Measurements from ENCODE around the gene MEN1.

Gene MEN1

DNA sequence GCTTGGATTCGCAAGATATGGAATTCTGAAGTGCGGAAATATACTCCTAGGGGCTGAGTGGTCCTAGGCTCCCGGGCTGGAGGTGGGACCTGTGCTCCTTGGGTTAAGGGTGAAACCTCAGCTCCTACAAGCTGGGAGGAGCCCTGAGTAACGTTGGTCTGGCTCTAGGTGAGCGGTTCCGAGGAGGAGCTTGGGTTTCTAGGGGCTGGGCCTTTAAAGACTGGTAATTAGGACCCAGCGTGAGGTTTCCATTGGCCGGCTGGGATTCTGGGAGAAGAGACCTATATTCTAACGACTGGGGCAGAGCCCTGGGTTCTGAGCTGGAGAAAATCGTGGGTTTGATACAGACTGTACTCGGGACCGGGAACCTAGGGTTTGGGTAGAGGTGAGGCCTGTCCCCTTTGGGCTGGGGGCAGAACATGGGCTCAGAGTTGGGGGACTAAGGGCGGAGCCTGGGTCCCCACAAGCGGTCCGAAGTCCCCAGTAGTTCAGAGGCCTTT, 6.5 kb downstream of the MEN1 start:
- peaks cover 9% of the 10 kb centered on the region; the same call in 1 of the 2 replicates for H3K4me1 ChIP-seq (ENCODE audit: insufficient read depth, low read length)
- H3K36me3 ChIP-seq (ENCODE audit: insufficient read depth, low read length) = peaks cover 4% of the 10 kb centered on the region; the same call in 1 of the 2 replicates
- H3K9ac ChIP-seq (ENCODE audit: low read depth, low read length) = peak overlapping the region; percentile 96
- no peaks in the 10 kb centered on the region for H3K9me3 ChIP-seq (ENCODE audit: control insufficient read depth, insufficient read depth, low read length)

GRCh38 chr11:64803158-64803845, 7.0 kb downstream of the MEN1 start, which contains the start of gene MAP4K2:
MAP4K2 (minus strand) TSS chr11:64803214; CDS start chr11:64803149, 65 bp downstream.
- no peaks in the 10 kb centered on the region for H3K9me3 ChIP-seq (ENCODE audit: control insufficient read depth, insufficient read depth, low read length)
- H3K9ac ChIP-seq (ENCODE audit: low read depth, low read length) = peak within 1 kb of the TSS; percentile 96
- H3K4me1 ChIP-seq (ENCODE audit: insufficient read depth, low read length) = peaks cover 9% of the 10 kb centered on the region; the same call in 1 of the 2 replicates
- peaks cover 4% of the 10 kb centered on the region; the same call in 1 of the 2 replicates for H3K36me3 ChIP-seq (ENCODE audit: insufficient read depth, low read length)

DNA sequence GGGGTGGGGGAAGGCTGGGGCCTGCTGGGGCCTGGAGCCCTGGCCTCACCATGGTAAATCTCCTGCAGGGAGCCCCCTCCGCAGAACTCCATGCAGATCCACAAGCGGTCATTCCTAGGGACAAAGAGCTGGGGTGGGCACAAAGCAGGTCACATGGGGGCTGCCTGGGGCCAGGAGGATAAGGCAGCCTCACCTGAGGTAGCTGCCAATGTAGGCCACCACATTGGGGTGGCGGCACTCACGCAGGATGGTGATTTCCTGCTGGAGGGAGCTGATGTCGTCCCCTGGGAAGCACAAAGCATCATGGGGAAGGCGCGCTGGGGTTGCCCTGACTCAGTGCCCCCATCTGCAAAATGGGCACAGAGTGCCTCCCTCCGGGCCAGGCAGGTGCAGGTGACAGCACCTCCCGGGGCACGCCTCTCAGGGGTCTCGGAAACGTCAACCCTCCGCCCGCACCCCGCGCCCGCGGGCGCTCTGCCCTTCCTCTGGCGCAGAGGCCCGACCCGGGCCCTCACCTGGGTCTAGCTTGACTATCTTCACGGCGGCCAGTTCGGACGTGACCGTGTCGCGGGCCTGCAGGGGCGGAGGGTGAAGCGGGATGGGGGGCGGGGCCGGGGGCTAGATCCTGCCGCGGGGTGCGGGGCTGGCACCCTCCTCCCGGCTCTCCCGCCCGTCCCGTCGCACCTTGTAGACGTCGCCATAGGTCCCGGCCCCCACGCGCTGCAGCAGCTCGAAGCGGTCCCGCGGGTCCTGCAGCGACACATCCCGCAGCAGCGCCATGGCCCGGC, 7.8 kb downstream of the MEN1 start:
- no peaks in the 10 kb centered on the region for H3K9me3 ChIP-seq (ENCODE audit: control insufficient read depth, insufficient read depth, low read length)
- peaks cover 9% of the 10 kb centered on the region; the same call in 1 of the 2 replicates for H3K4me1 ChIP-seq (ENCODE audit: insufficient read depth, low read length)
- H3K36me3 ChIP-seq (ENCODE audit: insufficient read depth, low read length) = peaks cover 4% of the 10 kb centered on the region; the same call in 1 of the 2 replicates
- peak overlapping the region; percentile 68; the same call in 1 of the 2 replicates for H3K9ac ChIP-seq (ENCODE audit: low read depth, low read length)

GRCh38 chr11:64801561-64802369, 8.6 kb downstream of the MEN1 start:
- no peaks in the 10 kb centered on the region for H3K9me3 ChIP-seq (ENCODE audit: control insufficient read depth, insufficient read depth, low read length)
- H3K9ac ChIP-seq (ENCODE audit: low read depth, low read length) = no peak overlapping the region; the same call in 1 of the 2 replicates
- H3K4me1 ChIP-seq (ENCODE audit: insufficient read depth, low read length) = peaks cover 9% of the 10 kb centered on the region; the same call in 1 of the 2 replicates
- peaks cover 4% of the 10 kb centered on the region; the same call in 1 of the 2 replicates for H3K36me3 ChIP-seq (ENCODE audit: insufficient read depth, low read length)

DNA sequence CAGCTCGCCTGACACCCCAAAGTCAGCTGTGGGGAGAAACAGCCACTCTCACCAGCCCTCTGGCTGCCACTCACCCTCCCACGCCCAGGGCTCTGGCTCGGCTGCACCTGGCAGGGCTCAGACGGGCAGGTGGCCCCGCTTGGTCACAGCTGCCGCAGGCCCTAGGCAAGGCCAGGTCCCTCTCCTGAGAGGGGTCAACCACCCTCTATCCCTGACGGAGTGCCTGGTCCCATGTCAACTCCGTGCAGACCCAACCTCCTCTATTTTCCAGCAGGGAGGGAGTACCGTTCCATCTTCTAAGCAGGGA, 9.2 kb downstream of the MEN1 start:
- H3K9me3 ChIP-seq (ENCODE audit: control insufficient read depth, insufficient read depth, low read length) = no peaks in the 10 kb centered on the region
- H3K9ac ChIP-seq (ENCODE audit: low read depth, low read length) = no peak overlapping the region
- peaks cover 9% of the 10 kb centered on the region; the same call in 1 of the 2 replicates for H3K4me1 ChIP-seq (ENCODE audit: insufficient read depth, low read length)
- H3K36me3 ChIP-seq (ENCODE audit: insufficient read depth, low read length) = peaks cover 4% of the 10 kb centered on the region; the same call in 1 of the 2 replicates

DNA sequence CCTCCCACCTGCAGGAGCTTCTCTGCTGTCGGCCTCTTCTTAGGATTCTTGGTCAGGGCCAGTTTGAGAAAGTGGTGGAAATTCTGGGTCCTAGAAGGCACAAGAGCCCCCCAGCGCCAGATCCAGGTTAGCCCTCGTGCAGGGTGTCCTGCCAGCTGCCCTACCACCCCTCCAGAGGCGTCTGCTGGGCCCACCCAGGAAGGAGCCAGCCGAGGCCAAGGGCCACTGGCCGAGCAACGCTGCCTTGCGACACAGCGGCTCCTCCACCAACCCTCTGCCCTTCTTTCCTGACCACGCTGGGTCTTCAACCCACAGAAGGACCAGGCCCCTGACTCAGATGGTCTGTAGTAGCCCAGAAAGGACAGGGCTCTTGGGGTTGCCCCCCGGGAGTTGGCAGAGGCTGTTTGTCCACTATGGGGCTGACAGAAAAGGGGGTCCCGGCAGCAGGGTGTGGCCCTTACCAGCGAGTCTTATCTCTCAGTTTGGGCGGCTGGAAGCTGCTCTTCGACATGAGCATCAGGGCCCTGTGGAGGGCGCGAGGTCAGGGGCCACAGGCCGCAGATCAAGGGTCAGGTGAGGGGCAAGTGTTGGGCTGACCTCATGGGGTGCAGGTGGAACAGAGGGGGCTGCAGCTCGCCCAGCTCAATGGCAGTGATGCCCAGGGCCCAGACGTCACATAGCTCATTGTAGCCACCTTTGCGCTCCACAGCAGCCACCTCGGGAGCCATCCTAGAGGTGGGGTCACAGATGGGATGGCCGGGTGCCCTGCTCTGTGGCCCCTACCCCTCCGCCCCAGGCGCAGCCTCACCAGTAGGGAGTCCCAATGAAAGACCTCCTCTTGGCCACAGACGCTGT, 9.8 kb downstream of the MEN1 start:
- Histone ChIP-seq H3K4me1 (ENCODE audit: insufficient read depth, low read length) (peaks cover 9% of the 10 kb centered on the region; the same call in 1 of the 2 replicates), H3K9me3 (ENCODE audit: control insufficient read depth, insufficient read depth, low read length) (no peaks in the 10 kb centered on the region), H3K9ac (ENCODE audit: low read depth, low read length) (no peak overlapping the region), H3K36me3 (ENCODE audit: insufficient read depth, low read length) (peaks cover 3% of the 10 kb centered on the region; the same call in 1 of the 2 replicates)

DNA sequence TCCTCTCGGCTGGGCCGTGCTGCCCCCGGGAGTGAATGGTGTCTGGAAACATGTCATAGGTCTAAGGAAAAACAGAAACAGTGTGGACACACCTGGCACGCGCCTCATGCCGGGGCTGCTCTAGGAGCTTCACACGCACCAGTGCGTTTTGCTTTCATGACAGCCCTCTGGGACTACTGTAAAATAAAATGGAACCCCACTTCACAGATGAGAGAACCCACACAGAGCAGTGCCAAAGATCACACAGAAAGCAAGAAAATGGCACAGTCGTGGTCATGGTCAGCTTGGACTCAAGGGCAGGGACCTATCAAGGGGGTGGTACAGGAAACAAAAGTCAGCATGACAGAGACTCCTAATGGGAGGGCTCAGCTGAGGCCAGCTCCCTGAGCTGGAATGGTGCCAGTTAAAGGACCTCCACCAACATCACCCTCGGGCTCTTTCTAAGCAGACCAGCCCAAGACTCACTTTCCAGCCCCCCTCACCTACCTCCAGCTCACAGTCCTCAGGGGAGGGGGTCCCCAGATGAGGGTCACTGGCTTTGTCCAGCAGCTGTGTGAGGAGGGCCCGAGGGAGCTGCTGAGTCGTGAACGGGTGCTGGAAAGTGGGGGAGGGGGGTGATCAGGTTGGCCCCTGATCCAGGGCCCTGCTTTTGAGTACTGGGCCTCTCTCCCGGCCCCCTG, 10.6 kb downstream of the MEN1 start:
- no peak overlapping the region for H3K9ac ChIP-seq (ENCODE audit: low read depth, low read length)
- H3K36me3 ChIP-seq (ENCODE audit: insufficient read depth, low read length) = no peaks in the 10 kb centered on the region; the same call in 1 of the 2 replicates
- peaks cover 9% of the 10 kb centered on the region; the same call in 1 of the 2 replicates for H3K4me1 ChIP-seq (ENCODE audit: insufficient read depth, low read length)
- H3K9me3 ChIP-seq (ENCODE audit: control insufficient read depth, insufficient read depth, low read length) = no peaks in the 10 kb centered on the region

DNA sequence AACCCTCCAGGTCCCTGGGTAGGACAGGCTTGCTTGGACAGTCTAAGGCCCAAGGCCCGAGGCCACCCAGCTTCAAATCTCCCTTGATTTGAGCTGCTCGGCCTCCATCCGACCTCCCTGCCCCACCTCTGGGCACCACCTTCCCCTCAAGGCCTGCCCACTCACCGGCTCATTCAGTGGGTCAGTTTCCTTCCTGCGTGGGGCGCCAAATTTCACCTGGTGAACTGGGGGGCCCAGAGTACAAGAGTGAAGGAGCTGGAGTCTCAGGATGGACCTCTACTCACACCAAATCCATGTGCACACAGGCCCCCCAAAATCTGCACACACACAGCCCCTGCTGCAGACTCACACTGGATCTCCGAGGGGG, 11.1 kb downstream of the MEN1 start:
- Histone ChIP-seq H3K36me3 (ENCODE audit: insufficient read depth, low read length) (no peaks in the 10 kb centered on the region; the same call in 1 of the 2 replicates), H3K9ac (ENCODE audit: low read depth, low read length) (no peak overlapping the region), H3K9me3 (ENCODE audit: control insufficient read depth, insufficient read depth, low read length) (no peaks in the 10 kb centered on the region), H3K4me1 (ENCODE audit: insufficient read depth, low read length) (peaks cover 8% of the 10 kb centered on the region; the same call in 1 of the 2 replicates)

- Histone ChIP-seq H3K9ac (ENCODE audit: low read depth, low read length) (no peak overlapping the region), H3K9me3 (ENCODE audit: control insufficient read depth, insufficient read depth, low read length) (no peaks in the 10 kb centered on the region), H3K36me3 (ENCODE audit: insufficient read depth, low read length) (no peaks in the 10 kb centered on the region; the same call in 1 of the 2 replicates), H3K4me1 (ENCODE audit: insufficient read depth, low read length) (0 out of 2 replicates have a peak, but pooled peaks cover under 1% of the 10 kb centered on the region)
Observed at GRCh38 chr11:64796757-64797541, 13.4 kb downstream of the MEN1 start.

- no peak overlapping the region for H3K9ac ChIP-seq (ENCODE audit: low read depth, low read length)
- H3K4me1 ChIP-seq (ENCODE audit: insufficient read depth, low read length) = no peaks in the 10 kb centered on the region
- H3K9me3 ChIP-seq (ENCODE audit: control insufficient read depth, insufficient read depth, low read length) = no peaks in the 10 kb centered on the region
- H3K36me3 ChIP-seq (ENCODE audit: insufficient read depth, low read length) = no peaks in the 10 kb centered on the region; the same call in 1 of the 2 replicates
Observed at GRCh38 chr11:64796047-64796756, 14.1 kb downstream of the MEN1 start.

DNA sequence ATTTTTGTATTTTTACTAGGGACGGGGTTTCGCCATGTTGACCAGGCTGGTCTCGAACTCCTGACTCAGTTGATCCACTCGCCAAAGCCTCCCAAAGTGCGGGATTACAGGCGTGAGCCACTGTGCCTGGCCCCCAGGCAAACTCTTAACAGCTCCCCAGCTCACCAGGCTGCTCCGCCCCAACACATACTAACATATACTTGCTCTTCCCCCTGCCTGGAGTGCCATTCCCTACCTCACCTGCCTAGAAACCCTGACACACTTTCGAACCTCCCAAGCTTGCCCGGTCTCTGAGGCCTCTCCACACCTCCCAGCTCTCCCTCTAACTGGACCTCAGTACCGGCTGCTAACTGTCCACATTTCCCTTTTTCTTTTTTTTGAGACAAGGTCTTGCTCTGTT, 15.8 kb downstream of the MEN1 start:
- no peaks in the 10 kb centered on the region for H3K9me3 ChIP-seq (ENCODE audit: control insufficient read depth, insufficient read depth, low read length)
- no peak overlapping the region for H3K9ac ChIP-seq (ENCODE audit: low read depth, low read length)
- no peaks in the 10 kb centered on the region for H3K36me3 ChIP-seq (ENCODE audit: insufficient read depth, low read length)
- H3K4me1 ChIP-seq (ENCODE audit: insufficient read depth, low read length) = no peaks in the 10 kb centered on the region
